ENCODE measurements around the gene MTF1. TPM values are rescaled to one million over a fixed set of nuclear protein-coding genes. Genes with fewer than 3 reads are reported as not detected.
"Not testable (repeated sequence)": the region's sequence is repeated elsewhere in the genome, so short reads cannot be mapped to it uniquely, and the experiment has no call there.

MTF1 gene
- total RNA-seq, result 39.3 TPM

- peak; percentile 97 for ATAC-seq
Measured at GRCh38 chr1:37859507-37860345, at the start of gene MTF1. Gene MTF1 (minus strand): TSS chr1:37859592. CDS start chr1:37857658, 1,934 bp downstream.

GRCh38 chr1:37908531-37908930 is 49.1 kb upstream of the MTF1 start:
- ATAC-seq, result not testable (repeated sequence)

- not testable (repeated sequence) for ATAC-seq
Measured at GRCh38 chr1:37907416-37908125, 48.2 kb upstream of the MTF1 start.

GRCh38 chr1:37906591-37906990 is 47.2 kb upstream of the MTF1 start:
- not testable (repeated sequence) for ATAC-seq

- ATAC-seq, result no peak
Measured at GRCh38 chr1:37905727-37906126, 46.3 kb upstream of the MTF1 start.

- not testable (repeated sequence) for ATAC-seq
Measured at GRCh38 chr1:37903921-37904320, 44.5 kb upstream of the MTF1 start.

- no peak for ATAC-seq
Measured at GRCh38 chr1:37902983-37903382, 43.6 kb upstream of the MTF1 start.

- ATAC-seq, result no peak
Measured at GRCh38 chr1:37901893-37902225, 42.5 kb upstream of the MTF1 start.

- no peak for ATAC-seq
Measured at GRCh38 chr1:37901191-37901892, 42.0 kb upstream of the MTF1 start.

GRCh38 chr1:37897563-37897962 is 38.2 kb upstream of the MTF1 start:
- not testable (repeated sequence) for ATAC-seq

- no peak for ATAC-seq
Measured at GRCh38 chr1:37893673-37894072, 34.3 kb upstream of the MTF1 start.

GRCh38 chr1:37892151-37893047 is 33.0 kb upstream of the MTF1 start:
- ATAC-seq, result no peak

GRCh38 chr1:37890378-37891014 is 31.1 kb upstream of the MTF1 start:
- peak; percentile 48 for ATAC-seq

- no peak for ATAC-seq
Measured at GRCh38 chr1:37888022-37888700, 28.8 kb upstream of the MTF1 start.

GRCh38 chr1:37884145-37884544 is 24.8 kb upstream of the MTF1 start:
- ATAC-seq, result no peak

- no peak for ATAC-seq
Measured at GRCh38 chr1:37883671-37884070, 24.3 kb upstream of the MTF1 start.

- ATAC-seq, result no peak
Measured at GRCh38 chr1:37879865-37880264, 20.5 kb upstream of the MTF1 start.

GRCh38 chr1:37878071-37878470 is 18.7 kb upstream of the MTF1 start:
- ATAC-seq, result no peak

GRCh38 chr1:37875833-37876232 is 16.4 kb upstream of the MTF1 start:
- peak; percentile 51 for ATAC-seq

GRCh38 chr1:37872692-37873091 is 13.3 kb upstream of the MTF1 start:
- ATAC-seq, result peak; percentile 67

- no peak for ATAC-seq
Measured at GRCh38 chr1:37868466-37868865, 9.1 kb upstream of the MTF1 start.
